Astrocyte of the cerebellum (primary cell): ENCODE results near the gene TRAPPC4.
A peak's percentile ranks its signal among the peaks of the same experiment; 100 is the strongest.

Source experiments
- DNase-seq: peaks from one replicate; pipeline ENCODE4 v3.0.0-alpha.2; 2011; ENCODE audit warnings: low read depth
- H3K4me3 ChIP-seq: 2 replicates; pipeline ENCODE4 v1.5.1; 2011; ENCODE audit warnings: mild to moderate bottlenecking, low read depth, low read length, moderate library complexity
- in situ Hi-C: cut with HindIII; loops from 2 replicates; pipeline ENCODE4 v1.10.0; 2017; ENCODE audit warnings: low sequenced_read_pairs
- TF ChIP-seq, protein P1 (sequence below): IDR thresholded peaks from 2 replicates; pipeline ENCODE4 v1.5.1; 2012; ENCODE audit warnings: low read length, low read depth, moderate library complexity, mild to moderate bottlenecking; ENCODE audit errors: missing control alignments

TRAPPC4 gene

DNA sequence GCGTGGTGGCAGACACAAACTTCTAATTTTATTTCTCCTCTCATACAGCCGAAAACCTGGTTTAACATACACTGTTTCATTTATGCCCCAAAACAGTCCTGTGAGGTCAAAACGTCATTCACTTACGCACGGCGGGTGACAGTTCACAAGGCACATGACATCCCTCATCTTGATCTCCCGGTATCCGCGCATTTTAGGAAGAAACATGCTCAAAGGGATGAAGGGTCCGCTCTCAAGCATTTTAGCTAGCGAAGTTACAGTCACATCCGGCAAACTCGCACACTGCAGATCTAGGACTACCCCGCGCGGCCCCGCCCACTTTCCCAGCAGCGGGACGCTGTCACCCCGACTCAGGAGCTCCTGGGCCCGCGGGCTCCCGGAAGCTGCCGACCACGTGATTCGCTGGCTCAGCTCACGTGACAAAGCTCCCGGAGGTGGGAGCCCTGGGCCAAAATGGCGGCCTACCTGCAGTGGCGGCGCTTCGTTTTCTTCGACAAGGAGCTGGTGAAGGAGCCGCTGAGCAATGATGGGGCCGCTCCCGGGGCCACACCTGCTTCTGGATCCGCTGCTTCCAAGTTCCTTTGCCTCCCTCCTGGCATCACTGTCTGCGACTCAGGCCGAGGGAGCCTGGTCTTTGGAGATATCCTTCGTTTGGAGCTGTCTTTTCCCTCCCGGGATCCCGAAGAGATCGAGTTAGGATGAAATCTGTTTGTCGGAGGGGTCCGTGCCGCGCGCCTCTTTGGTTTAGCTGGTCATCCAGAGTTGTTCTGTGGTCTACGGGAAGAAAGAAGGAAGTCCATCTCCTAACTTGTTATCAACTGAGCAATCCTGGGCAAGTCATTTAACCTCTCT, 49.0 kb downstream of the TRAPPC4 start, which contains the start of gene VPS11:
Gene VPS11 (plus strand): TSS at position 448 of the 852 bp plus-strand sequence. CDS start 6 bp downstream, at position 454.
- peak within 1 kb of the TSS; percentile 100 for H3K4me3 ChIP-seq
- peak; percentile 89 for DNase-seq
- in situ Hi-C loops, result no loop called here
- TF ChIP-seq, protein P1, sequence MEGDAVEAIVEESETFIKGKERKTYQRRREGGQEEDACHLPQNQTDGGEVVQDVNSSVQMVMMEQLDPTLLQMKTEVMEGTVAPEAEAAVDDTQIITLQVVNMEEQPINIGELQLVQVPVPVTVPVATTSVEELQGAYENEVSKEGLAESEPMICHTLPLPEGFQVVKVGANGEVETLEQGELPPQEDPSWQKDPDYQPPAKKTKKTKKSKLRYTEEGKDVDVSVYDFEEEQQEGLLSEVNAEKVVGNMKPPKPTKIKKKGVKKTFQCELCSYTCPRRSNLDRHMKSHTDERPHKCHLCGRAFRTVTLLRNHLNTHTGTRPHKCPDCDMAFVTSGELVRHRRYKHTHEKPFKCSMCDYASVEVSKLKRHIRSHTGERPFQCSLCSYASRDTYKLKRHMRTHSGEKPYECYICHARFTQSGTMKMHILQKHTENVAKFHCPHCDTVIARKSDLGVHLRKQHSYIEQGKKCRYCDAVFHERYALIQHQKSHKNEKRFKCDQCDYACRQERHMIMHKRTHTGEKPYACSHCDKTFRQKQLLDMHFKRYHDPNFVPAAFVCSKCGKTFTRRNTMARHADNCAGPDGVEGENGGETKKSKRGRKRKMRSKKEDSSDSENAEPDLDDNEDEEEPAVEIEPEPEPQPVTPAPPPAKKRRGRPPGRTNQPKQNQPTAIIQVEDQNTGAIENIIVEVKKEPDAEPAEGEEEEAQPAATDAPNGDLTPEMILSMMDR, result no peak
